NCI-H187 treated with DMSO at 0.1 percent for 48 hours (cell line): Measurements from ENCODE around the gene NPY4R2.
"Not testable (repeated sequence)": the region's sequence is repeated elsewhere in the genome, so short reads cannot be mapped to it uniquely, and the experiment has no call there.

Source experiments
- DNase-seq: peaks from one replicate; lab custom pipeline; 2025; lab: John Stamatoyannopoulos, UW

NPY4R2 gene

DNA sequence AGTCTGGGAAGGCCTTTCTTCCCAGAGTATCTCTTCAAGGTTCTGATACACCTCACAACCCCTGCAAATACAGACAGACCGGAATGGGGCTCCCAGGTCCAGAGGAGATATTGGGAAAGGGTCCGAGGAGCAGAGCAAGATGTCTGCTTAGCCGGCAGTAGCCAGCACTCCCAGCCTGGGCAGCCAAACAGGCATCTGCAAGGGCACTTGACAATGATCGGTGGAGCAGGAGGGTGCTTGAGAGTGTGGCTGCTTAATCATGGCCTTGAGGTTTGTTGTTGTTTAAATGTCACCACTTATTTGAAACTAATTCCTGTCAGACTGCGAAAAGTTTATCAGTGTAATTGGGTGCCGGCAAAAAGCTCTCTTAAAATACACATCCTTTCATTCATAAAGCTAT, 15.0 kb downstream of the NPY4R2 start:
- not testable (repeated sequence) for DNase-seq

DNA sequence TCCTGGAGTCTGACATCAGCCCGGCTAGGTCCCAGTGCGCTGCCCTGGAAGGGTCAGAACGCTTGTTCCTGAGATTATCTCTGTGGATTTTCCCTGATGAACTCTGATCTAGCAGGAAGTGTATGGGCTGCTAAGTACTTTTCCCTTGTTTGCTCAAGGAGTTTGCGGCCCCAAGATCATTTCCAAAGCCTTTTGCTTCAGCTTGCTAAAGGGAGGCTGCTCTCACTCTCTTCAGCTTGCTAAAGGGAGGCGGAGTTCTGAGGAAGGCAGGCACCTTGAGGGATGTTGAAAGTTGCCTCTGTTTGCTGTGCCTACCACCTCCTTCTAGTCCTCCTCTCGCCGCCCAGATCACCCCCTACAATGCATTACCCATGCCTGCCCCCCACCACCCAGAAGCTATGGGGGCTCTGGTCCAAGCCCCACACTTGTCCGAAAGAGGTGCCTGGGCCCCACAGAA, 18.3 kb downstream of the NPY4R2 start:
- not testable (repeated sequence) for DNase-seq

DNA sequence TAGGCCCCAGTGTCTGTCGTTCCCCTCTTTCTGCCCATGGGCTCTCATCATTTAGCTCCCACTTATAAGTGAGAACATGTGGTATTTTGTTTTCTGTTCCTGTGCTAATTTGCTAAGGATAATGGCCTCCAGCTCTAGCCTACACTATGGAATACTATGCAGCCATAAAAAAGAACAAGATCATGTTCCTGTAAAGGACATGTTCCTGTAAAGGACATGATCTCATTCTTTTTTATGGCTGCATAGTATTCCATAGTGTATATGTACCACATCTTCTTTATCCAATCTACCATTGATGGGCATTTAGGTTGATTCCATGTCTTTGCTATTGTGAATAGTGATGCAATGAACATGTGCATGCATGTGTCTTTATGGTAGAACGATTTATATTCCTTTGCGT, 19.2 kb downstream of the NPY4R2 start:
- DNase-seq: not testable (repeated sequence)

DNA sequence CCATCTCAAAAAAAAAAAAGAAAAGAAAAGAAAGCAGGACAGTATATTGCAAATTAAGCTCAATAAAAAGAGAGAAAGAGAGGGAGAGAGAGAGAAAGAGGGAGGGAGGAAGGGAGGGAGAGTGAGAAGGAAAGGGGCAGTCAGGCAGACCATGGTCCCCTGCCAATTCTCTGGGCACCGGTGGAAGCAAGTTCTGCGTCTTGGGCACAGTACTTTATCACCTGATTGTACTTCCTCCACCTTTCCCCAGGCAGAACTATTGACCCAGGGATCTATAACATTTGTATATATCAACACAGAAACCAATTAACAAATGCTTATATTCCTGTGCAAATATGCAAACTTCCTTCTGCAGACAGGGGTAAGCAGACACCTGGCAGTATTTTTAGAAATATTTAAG, 22.4 kb downstream of the NPY4R2 start:
- DNase-seq: not testable (repeated sequence)

DNA sequence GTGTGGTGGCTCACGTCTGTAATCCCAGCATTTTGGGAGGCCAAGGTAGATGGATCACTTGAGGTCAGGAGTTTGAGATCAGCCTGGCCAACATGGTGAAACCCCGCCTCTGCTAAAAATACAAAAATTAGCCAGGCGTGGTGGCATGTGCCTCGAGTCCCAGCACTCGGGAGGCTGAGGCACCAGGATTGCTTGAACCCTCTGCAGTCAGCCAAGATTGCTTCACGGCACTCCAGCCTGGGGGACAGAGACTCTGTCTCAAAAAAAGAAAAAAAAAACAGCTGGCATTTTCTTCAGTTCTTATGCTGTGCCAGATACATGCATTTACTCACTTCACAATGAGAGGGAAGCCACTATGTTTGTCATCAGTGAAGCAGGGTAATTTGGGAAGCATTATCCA, 22.9 kb downstream of the NPY4R2 start:
- not testable (repeated sequence) for DNase-seq

DNA sequence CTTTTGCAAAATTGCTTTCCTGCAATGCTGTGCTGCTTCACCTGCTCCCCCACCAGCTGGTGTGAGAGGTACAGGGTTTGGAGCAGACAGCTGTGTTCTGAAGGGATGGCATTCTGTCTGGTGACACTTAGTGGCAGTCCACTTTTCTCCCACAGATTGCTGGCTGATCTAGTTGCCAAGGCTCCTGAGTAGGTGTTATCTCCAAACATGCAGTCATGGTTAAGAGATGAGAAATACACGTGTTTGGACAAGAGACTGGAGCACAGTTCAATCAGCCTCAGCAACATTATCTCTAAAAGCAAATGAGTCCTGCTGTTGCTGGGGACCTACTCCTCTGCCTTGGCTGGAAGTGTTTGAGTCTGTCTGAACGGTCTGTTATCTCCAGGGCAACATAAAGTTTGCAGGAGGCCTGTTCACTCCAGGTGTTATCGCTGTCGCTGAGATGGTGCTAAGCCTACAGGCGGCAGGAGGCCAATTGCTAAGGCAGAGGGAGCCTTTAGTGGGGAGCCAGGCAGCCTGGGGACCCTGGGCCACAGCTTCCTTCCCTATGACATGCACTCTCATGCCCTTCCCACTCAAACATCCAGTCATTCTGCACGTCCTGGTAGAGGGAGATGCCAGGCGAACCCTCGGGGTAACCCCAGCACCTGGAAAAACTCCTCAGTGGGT, 24.0 kb downstream of the NPY4R2 start:
- not testable (repeated sequence) for DNase-seq

DNA sequence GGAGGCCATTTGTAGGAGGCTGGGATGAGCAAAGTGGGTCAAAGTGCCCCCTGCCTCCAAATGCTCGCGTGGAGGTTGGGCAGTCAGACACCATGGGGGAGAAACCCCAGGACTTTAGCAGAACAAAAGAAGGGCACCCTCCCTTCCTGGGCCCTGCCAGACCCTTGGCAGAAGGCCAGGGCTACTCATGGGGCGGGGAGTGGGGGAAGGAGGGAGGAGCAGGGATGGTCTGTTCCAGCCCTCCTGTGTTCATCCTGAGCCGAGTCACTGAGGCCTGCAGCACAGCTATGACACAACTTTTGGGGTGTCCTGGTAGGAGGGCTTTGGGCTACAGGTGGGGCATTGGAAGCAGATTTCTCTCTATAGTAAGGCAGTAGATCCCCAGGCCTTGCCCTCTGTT, 24.9 kb downstream of the NPY4R2 start:
- not testable (repeated sequence) for DNase-seq

DNA sequence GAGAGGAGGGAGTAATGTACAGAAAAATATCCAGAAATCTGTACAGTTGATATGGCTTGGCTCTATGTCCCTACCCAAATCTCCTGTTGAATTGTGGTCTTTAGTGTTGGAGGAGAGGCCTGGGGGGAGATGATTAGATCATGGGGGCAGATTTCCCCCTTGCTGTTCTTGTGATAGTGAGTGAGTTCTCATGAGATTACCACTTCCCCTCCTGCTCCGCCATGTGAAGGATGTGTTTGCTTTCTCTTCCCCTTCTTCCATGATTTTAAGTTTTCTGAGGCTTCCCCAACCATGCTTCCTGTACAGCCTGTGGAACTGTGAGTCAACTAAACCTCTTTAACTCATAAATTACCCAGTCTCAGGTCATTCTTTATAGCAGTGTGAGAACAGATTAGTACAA, 29.0 kb downstream of the NPY4R2 start:
- not testable (repeated sequence) for DNase-seq

DNA sequence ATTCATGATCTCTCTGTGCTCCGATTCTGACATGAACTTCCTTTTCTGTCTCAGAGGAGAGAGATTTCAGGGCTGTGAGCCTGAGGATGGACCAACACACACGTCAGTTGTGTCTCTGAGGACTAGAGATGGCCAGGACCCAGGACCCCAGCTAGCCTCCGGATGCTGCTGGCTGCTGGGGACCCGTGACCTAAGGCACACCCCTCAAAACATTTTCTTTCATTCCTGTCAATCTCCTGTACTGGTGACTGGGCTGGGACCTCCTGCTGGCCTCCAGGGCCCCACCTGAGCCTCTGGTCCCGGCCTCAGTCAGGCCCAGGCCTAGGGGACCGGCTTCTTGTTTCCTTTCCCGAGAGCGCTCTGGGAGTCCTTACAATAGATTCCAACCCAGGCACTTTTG, 38.7 kb downstream of the NPY4R2 start:
- DNase-seq: not testable (repeated sequence)

DNA sequence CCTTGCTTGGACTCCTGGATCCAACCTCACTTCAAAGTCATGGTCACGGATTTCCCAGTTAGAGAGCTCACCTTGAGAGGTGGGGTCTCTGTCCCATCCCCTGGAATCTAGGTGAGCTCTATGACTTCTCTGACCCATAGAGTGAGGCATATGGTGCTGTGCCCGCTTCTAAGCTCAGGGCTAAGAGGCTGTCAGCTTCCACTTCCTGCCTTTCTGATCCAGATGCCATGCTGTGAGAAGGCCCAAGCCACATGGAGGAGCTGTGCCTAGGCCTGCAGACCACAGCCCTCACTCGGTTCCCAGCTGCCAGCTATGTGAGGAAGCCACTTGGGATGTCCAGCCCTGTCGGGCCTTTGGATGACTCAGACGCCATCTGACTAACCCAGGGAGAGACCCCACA, 41.2 kb downstream of the NPY4R2 start:
- not testable (repeated sequence) for DNase-seq

DNA sequence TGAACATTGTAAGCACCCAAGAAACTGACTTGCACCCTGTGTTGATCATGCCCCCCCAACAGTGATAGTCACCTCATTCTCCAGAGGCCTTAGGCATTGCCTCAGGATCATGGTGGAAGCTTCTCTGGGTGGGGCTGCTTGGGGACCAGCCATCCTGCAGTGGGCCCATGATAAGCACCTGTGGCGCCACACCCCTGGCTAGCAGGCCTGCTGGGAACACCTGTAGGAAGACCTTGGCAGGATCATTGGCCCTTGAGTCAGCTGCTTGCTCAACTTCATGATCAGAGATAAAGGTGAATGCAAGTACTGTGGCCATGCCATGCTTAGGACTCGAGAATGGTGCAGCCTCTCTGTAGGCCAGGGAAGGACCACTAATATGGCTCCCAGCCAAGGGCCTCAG, 42.2 kb downstream of the NPY4R2 start:
- not testable (repeated sequence) for DNase-seq

DNA sequence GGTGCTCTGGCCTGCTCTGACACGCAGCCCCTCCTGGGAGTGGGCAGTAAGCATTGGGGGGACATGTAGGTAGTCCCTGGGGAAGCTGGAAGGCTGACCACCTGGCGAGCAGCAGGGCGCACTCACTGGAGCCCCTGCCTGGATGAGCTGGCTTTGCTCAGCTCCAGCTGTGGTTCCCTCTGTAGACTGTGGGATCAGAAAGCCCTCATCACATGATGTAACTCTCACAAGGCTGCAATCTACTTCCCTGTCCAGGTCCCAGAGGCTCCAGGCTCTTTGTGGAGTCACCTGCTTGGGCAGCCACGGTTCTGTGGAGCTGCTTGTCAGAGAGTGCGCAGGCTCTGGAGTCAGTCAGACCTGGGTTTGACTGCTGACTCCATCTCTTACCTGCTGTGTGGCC, 44.3 kb downstream of the NPY4R2 start:
- not testable (repeated sequence) for DNase-seq

DNA sequence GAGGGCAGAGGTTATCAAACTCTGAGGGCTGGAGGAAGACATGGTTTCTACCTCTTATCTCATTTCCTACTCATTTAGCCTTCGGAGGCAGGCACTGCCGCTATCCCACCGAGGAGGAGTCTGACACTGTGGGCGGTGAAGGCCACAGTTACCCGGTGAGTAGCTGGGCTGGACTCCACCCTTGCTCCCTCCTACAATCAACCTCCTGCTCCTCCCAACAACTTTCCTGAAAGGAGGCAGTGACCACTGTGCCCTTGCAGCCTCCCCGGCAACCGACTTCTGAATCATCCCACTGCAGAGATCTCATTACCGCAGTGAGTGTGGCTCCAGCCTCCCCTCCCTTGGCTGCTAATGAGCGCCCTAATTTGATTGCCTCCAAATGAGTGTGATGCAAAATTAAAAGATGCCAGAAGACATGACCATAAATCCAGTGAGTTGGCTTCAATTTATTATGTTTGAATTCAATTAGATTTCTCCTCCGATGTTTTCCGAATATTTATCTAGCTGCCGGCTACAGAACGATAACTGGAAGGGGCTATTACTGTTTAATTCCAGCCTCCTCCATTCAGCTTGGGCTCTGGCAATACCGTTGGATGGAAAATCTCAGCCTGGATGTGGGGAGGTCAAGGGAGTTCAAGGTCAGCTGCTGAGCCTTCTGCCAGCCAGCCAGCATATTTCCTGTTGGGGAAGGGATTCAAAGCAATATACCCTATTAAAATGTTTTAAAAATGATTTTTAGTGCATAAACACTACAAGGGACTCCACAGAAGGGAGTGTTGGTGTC, 46.0 kb downstream of the NPY4R2 start:
- not testable (repeated sequence) for DNase-seq

DNA sequence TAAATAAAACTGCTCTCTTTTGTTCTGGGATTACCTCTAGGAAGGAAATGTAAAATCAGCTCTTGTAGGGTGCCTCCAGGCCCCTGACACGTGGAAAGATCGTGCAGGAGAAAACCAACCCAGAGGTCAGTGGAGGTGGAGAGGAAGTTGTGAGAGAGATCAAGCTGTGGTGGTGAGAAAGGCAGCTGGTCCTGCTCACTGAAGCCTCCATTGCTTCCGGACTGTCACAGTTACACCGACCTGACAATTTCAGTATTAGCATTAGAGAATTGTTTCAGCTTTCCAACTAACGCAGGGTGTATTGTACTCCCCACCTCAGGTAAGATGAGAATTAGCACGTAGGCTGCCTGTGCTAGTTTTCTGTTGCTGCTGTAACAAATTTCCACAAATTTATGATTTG, 50.5 kb downstream of the NPY4R2 start:
- DNase-seq: not testable (repeated sequence)

DNA sequence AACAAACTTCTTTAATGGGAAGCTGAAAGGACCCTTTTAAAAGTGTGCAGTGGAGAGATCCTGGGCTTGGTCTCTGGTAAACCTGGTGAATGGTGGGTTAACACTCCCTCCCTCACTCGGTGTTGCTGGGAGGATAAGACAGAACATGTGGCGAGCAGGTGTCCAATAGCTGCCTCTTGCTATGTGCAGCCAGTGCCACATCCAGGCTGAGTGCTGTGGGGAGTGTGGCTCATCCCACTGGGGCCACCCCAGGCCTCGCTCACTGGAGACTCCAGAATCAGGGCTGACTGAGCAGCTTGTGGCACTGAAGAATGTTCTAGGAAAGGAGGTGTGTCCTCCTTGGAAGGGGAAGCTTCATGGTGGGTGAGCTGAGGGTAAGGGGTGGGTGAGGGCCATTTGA, 51.6 kb downstream of the NPY4R2 start:
- DNase-seq: not testable (repeated sequence)

DNA sequence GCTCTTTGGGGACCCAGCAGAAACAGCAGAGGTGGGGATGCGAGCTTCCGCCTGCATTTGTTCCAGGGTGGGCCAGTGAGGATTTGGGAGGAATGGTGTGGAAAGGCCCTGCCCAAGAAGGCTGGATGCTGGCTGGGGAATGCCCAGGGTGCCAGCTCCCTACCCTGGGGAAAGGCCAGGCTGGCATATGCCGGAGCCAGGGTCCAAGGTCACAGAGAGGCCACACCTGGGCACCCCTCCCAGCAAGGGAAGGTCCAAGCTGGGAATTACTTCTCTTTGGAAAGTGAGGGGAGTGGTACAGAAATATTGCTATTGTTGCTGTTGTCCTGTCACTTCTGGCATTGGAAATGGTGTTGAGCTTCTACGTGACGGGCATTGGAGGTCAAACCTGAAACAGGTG, 53.1 kb downstream of the NPY4R2 start:
- not testable (repeated sequence) for DNase-seq

DNA sequence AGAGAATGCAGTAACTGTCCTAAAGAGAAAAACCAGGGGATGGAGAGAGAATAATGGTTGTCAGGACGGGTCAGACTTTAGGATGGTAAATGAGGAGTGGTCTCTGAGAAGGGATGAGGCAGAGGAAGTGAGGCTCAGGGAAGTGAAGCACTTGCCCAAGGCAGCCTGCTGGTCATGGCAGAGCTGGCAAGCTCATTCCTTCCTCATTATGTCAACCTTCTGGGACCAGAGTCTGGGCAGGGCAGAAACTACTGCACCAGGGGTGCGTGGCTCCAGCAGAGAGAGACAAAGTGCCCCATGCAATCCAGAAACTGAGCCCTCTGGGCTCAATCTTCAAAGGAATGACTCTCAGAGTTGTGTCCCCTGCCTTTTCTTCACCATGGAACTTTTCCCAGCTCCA, 53.6 kb downstream of the NPY4R2 start:
- DNase-seq: not testable (repeated sequence)
